GM19438 (cell line): Measurements from ENCODE around the gene SLC4A1AP.
"Not testable (repeated sequence)": the region's sequence is repeated elsewhere in the genome, so short reads cannot be mapped to it uniquely, and the experiment has no call there.

ENCODE experiments used
- ATAC-seq: cut with Tn5 transposase; IDR thresholded peaks from one replicate; pipeline ENCODE4 v1.9.1; 2021; ENCODE audit warnings: low read depth; ENCODE audit not compliant: unreplicated experiment

SLC4A1AP gene

GRCh38 chr2:27651056-27651455, 12.6 kb upstream of the SLC4A1AP start:
- no peak for ATAC-seq

GRCh38 chr2:27652341-27652740, 11.3 kb upstream of the SLC4A1AP start:
- ATAC-seq = no peak

GRCh38 chr2:27652790-27653189, 10.9 kb upstream of the SLC4A1AP start:
- no peak for ATAC-seq

GRCh38 chr2:27653397-27653796, 10.3 kb upstream of the SLC4A1AP start:
- ATAC-seq = no peak

GRCh38 chr2:27655155-27655951, 8.3 kb upstream of the SLC4A1AP start:
- no peak for ATAC-seq

- no peak for ATAC-seq
Observed at GRCh38 chr2:27661371-27661770, 2.3 kb upstream of the SLC4A1AP start.

GRCh38 chr2:27664154-27664574, 475 bp downstream of the SLC4A1AP start:
- no peak for ATAC-seq

- ATAC-seq = no peak
Observed at GRCh38 chr2:27664622-27665363, 1.1 kb downstream of the SLC4A1AP start.

GRCh38 chr2:27667446-27667845, 3.8 kb downstream of the SLC4A1AP start:
- ATAC-seq = no peak

- no peak for ATAC-seq
Observed at GRCh38 chr2:27671235-27671634, 7.5 kb downstream of the SLC4A1AP start.

- ATAC-seq = no peak
Observed at GRCh38 chr2:27672723-27673486, 9.2 kb downstream of the SLC4A1AP start.

- ATAC-seq = no peak
Observed at GRCh38 chr2:27680571-27680970, 16.9 kb downstream of the SLC4A1AP start.

GRCh38 chr2:27681841-27682240, 18.2 kb downstream of the SLC4A1AP start:
- ATAC-seq = no peak

GRCh38 chr2:27682334-27682771, 18.7 kb downstream of the SLC4A1AP start:
- ATAC-seq = not testable (repeated sequence)

GRCh38 chr2:27683390-27684071, 19.8 kb downstream of the SLC4A1AP start:
- ATAC-seq = peak; percentile 83

- ATAC-seq = not testable (repeated sequence)
Observed at GRCh38 chr2:27685006-27685405, 21.3 kb downstream of the SLC4A1AP start.

GRCh38 chr2:27685577-27685976, 21.9 kb downstream of the SLC4A1AP start:
- ATAC-seq = no peak

- no peak for ATAC-seq
Observed at GRCh38 chr2:27687232-27687631, 23.5 kb downstream of the SLC4A1AP start.

- ATAC-seq = no peak
Observed at GRCh38 chr2:27689424-27689823, 25.7 kb downstream of the SLC4A1AP start.

- ATAC-seq = no peak
Observed at GRCh38 chr2:27690052-27690451, 26.4 kb downstream of the SLC4A1AP start.
